Gastrocnemius medialis (tissue), 4 donors: ENCODE data around the gene PANX3. TPM values are rescaled to one million over a fixed set of nuclear protein-coding genes. Genes with fewer than 3 reads are reported as not detected.
A peak's percentile ranks its signal among the peaks of the same experiment; 100 is the strongest.

Experiments used
- ATAC-seq, 2 donors: fragments of 150-250 bp; one replicate each; pipeline ENCODE4 v1.9.1; 2016
- DNase-seq, 2 donors: peaks; one replicate each; pipeline ENCODE4 v3.0.0-alpha.2; 2019
- H3K27ac ChIP-seq, 4 donors: fragments of 200-600 bp; sonication (generic); 1 replicate in 1 of 4; 2 replicates in 3 of 4; pipeline ENCODE4 v1.5.1; 2016 to 2018; ENCODE audit warnings: mild to moderate bottlenecking in 2 of 4, moderate library complexity in 1 of 4
- H3K27me3 ChIP-seq, 3 donors: fragments of 200-600 bp; sonication (generic) in 2 of 3; 1 replicate in 1 of 3; 2 replicates in 2 of 3; pipeline versions ENCODE4 v1.5.1 to v1.6.0; 2016 to 2019; ENCODE audit warnings: mild to moderate bottlenecking in 1 of 3, moderate library complexity in 1 of 3
- H3K36me3 ChIP-seq, 2 donors: fragments of 200-600 bp; sonication (generic) in 1 of 2; one replicate each; pipeline ENCODE4 v1.5.1; 2017 to 2018
- H3K4me1 ChIP-seq, 2 donors: fragments of 200-600 bp; sonication (generic) in 1 of 2; one replicate each; pipeline ENCODE4 v1.5.1; 2016 to 2017; ENCODE audit warnings: mild to moderate bottlenecking in 2 of 2
- H3K4me3 ChIP-seq, 4 donors: fragments of 200-600 bp; sonication (generic) in 3 of 4; 1 replicate in 1 of 4; 2 replicates in 3 of 4; pipeline ENCODE4 v1.5.1; 2016 to 2019; ENCODE audit warnings: mild to moderate bottlenecking in 2 of 4
- H3K9me3 ChIP-seq, 3 donors: fragments of 200-600 bp; sonication (generic) in 2 of 3; 1 replicate in 1 of 3; 2 replicates in 2 of 3; pipeline ENCODE4 v1.5.1; 2016 to 2019
- POLR2A ChIP-seq, 2 donors: fragments of 450-650 bp; IDR thresholded peaks; one replicate each; pipeline ENCODE4 v1.6.1; 2017; ENCODE audit warnings: antibody characterized with exemption in 2 of 2, mild to moderate bottlenecking in 2 of 2, moderate library complexity in 2 of 2
- in situ Hi-C, 4 donors: fragments of 200-750 bp; cut with MboI; loops; one replicate each; pipeline versions ENCODE4 v1.15.0 to v1.8.0; 2017; ENCODE audit warnings: low sequenced_read_pairs in 4 of 4
- intact Hi-C: fragments of 100-400 bp; cut with DNase I; formaldehyde crosslinking; loops from one replicate; pipeline ENCODE4 v1.15.1; 2023; ENCODE audit warnings: low total_unique reads
- total RNA-seq, 4 donors: library from RNA; depleted of rRNA; stranded (reverse); fragments of >200 nt; gene quantifications; one replicate each; pipeline versions ENCODE4 v1.1.0 to v1.2.3, GENCODE V29; 2016
- TF ChIP-seq, protein P1 (sequence below), 5 experiments: fragments of 450-650 bp in 3 of 5; fragments of 200-600 bp in 2 of 5; sonication (generic) in 2 of 5; IDR thresholded peaks in 4 of 5; conservative IDR thresholded peaks in 1 of 5; 1 replicate in 4 of 5; 2 replicates in 1 of 5; pipeline ENCODE4 v1.5.1; 2016 to 2019; ENCODE audit warnings: antibody characterized with exemption in 5 of 5, mild to moderate bottlenecking in 3 of 5, moderate library complexity in 3 of 5

Gene PANX3
- total RNA-seq, 4 donors from 2014 or later: not detected

DNA sequence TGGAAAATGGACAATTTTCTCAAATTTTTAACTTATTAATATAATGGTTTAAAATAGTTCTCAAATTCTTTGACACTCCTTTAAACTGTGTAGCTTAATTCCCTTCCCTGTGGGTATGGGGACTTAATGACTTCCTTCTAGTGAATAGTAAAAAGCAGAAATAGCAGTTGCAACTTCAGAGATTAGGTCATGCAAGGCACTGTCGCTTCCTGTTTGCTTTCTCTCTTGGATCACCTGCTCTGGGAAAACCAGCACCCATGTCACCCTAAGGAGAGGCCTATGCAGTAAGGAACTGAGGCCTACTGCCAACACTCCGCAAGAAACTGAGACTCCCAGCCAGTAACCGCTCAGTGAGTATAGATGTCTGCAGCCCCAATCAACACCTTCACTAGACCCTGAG, 5.5 kb upstream of the PANX3 start:
- ATAC-seq (no peak), DNase-seq (peak in 1 of 2 donors; percentile 12)
- Histone ChIP-seq H3K36me3 (no peaks in the 10 kb centered on the region), H3K4me1 (no peaks in the 10 kb centered on the region), H3K4me3 (no peak overlapping the region), H3K9me3 (no peaks in the 10 kb centered on the region), H3K27me3 (no peaks in the 10 kb centered on the region), H3K27ac (no peak overlapping the region)
- in situ Hi-C loops: no loop called here
- intact Hi-C loops: no loop called here
- no peak for TF ChIP-seq POLR2A (IDR thresholded peaks at IDR 0.05)
- TF ChIP-seq, protein P1, sequence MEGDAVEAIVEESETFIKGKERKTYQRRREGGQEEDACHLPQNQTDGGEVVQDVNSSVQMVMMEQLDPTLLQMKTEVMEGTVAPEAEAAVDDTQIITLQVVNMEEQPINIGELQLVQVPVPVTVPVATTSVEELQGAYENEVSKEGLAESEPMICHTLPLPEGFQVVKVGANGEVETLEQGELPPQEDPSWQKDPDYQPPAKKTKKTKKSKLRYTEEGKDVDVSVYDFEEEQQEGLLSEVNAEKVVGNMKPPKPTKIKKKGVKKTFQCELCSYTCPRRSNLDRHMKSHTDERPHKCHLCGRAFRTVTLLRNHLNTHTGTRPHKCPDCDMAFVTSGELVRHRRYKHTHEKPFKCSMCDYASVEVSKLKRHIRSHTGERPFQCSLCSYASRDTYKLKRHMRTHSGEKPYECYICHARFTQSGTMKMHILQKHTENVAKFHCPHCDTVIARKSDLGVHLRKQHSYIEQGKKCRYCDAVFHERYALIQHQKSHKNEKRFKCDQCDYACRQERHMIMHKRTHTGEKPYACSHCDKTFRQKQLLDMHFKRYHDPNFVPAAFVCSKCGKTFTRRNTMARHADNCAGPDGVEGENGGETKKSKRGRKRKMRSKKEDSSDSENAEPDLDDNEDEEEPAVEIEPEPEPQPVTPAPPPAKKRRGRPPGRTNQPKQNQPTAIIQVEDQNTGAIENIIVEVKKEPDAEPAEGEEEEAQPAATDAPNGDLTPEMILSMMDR (IDR thresholded peaks at IDR 0.05 in 4 of 5, conservative IDR thresholded peaks at IDR 0.05 in 1 of 5): no peak

DNA sequence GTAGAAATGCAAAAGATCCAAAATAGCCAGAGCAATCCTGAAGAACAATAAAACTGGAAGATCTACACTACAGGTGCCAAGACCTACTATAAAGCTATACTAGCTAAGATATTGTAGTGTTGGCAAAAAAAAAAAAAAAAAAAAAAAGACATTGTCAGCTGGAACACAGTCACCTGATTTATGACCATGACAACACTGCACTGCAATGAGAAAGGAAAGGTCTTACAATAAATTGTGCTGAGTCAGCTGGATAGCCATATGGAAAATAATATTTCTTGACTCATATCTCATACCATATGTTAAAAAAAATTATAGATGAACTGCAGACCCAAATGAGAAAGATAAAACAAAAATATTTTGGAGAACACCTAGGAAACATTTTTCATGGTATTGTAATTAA, 3.1 kb upstream of the PANX3 start:
- in situ Hi-C loops: no loop called here
- H3K27ac ChIP-seq: no peak overlapping the region
- no peaks in the 10 kb centered on the region for H3K9me3 ChIP-seq
- H3K36me3 ChIP-seq: no peaks in the 10 kb centered on the region
- TF ChIP-seq POLR2A (IDR thresholded peaks at IDR 0.05): no peak
- TF ChIP-seq, protein P1 (IDR thresholded peaks at IDR 0.05 in 4 of 5, conservative IDR thresholded peaks at IDR 0.05 in 1 of 5): no peak
- DNase-seq (no peak), ATAC-seq (no peak)
- intact Hi-C loops: no loop called here
- H3K4me3 ChIP-seq: no peak overlapping the region
- no peaks in the 10 kb centered on the region for H3K27me3 ChIP-seq
- no peaks in the 10 kb centered on the region for H3K4me1 ChIP-seq

DNA sequence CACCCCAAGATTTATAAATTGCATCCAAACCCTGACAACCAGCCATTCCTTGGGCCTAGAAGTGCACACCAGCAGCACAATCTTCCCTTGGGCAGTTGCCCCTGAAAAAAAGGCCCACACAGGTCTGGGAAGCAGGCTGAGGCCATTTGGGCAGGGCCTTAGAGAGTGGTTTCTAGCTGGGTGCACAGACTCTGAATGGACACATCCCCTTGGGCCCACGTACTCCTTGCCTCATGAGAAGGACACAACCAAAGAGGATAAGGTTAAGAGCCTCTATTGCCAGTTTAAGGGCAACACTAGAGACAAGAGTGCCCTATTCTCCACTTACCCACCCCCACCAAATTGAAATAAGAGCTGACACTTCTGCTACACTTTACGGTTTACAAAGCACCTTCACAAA, 933 bp upstream of the PANX3 start:
- Histone ChIP-seq H3K27me3 (peaks cover 0 to 3% (median 0%) of the 10 kb centered on the region in 3 donors), H3K27ac (no peak overlapping the region), H3K9me3 (no peaks in the 10 kb centered on the region), H3K36me3 (no peaks in the 10 kb centered on the region), H3K4me1 (no peaks in the 10 kb centered on the region), H3K4me3 (no peak overlapping the region)
- ATAC-seq: no peak
- intact Hi-C loops (no loop called here), in situ Hi-C loops (no loop called here)
- TF ChIP-seq POLR2A (IDR thresholded peaks at IDR 0.05): no peak
- TF ChIP-seq, protein P1 (IDR thresholded peaks at IDR 0.05 in 4 of 5, conservative IDR thresholded peaks at IDR 0.05 in 1 of 5): no peak
- DNase-seq: no peak

DNA sequence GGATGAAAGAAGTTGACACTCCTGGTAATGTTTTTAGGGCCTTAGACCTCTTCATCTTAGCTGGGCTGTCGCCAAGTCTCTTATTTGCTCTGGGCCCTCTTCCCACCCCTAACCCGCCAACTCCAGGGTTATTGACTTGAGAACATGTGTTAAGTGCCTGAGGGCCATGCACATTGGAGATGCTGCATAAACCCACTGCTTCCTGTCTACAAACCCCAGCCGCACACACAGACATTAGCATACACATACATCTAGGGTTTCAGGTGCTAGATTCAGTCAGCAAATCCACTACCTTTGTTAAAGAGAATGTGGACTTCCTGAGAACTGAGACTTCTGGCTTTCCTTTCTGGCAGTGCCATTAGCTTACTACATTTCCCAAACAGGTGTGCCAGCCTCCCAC, 817 bp downstream of the PANX3 start:
- no peak overlapping the region for H3K27ac ChIP-seq
- in situ Hi-C loops: no loop called here
- H3K27me3 ChIP-seq: peaks cover 0 to 6% (median 0%) of the 10 kb centered on the region in 3 donors
- DNase-seq (no peak), ATAC-seq (no peak)
- intact Hi-C loops: no loop called here
- H3K4me3 ChIP-seq: no peak overlapping the region
- H3K36me3 ChIP-seq: no peaks in the 10 kb centered on the region
- H3K9me3 ChIP-seq: no peaks in the 10 kb centered on the region
- no peak for TF ChIP-seq POLR2A (IDR thresholded peaks at IDR 0.05)
- TF ChIP-seq, protein P1 (IDR thresholded peaks at IDR 0.05 in 4 of 5, conservative IDR thresholded peaks at IDR 0.05 in 1 of 5): no peak
- no peaks in the 10 kb centered on the region for H3K4me1 ChIP-seq

DNA sequence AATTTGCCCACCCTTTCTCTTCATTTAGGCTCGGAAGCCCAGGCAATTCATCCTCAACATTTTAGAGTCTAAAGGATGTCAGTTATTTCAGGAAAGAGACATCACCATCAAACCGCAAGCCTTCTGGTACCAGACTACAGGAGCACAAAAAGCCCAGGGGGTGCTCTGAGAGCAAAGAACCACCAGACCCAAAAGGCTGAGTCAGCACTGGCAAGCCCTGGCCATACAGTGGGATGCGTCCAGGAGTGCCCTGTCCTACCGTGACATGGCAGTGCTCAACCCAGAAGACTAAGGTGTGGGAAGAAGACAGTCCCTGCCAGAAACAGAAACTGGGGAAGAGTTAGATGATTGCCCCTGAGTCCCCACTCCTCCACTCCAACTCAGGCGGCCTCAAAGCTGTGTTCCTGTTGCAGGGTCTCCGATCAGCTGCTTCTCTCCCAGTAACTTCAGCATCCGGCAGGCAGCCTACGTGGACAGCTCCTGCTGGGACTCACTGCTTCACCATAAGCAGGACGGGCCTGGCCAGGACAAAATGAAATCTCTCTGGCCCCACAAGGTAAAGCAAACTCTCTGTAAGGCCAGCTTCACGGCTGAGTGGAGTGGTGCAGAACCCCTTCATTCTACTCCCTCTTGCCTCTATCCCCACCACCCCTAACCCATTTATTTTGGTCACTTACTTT, 1.5 kb downstream of the PANX3 start:
- no peak overlapping the region for H3K27ac ChIP-seq
- no peaks in the 10 kb centered on the region for H3K9me3 ChIP-seq
- H3K36me3 ChIP-seq: no peaks in the 10 kb centered on the region
- TF ChIP-seq, protein P1 (IDR thresholded peaks at IDR 0.05 in 4 of 5, conservative IDR thresholded peaks at IDR 0.05 in 1 of 5): no peak
- no peak for TF ChIP-seq POLR2A (IDR thresholded peaks at IDR 0.05)
- in situ Hi-C loops: no loop called here
- intact Hi-C loops: no loop called here
- H3K27me3 ChIP-seq: peaks cover 0 to 6% (median 0%) of the 10 kb centered on the region in 3 donors
- no peak for ATAC-seq
- H3K4me1 ChIP-seq: no peaks in the 10 kb centered on the region
- DNase-seq: no peak
- no peak overlapping the region for H3K4me3 ChIP-seq
